ENCODE data around the gene TOLLIP.

TOLLIP gene

DNA sequence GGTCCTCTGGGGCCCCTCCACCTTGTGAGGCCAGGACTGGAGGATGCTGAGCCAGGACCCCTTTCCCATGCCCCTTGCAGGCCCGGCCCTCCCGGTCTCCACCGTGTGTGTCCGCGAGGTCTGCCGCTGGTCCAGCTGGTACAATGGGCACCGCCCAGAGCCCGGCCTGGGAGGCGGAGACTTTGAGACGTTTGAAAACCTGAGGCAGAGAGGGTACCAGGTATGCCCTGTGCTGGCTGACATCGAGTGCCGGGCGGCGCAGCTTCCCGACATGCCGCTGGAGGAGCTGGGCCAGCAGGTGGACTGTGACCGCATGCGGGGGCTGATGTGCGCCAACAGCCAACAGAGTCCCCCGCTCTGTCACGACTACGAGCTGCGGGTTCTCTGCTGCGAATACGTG is 68.7 kb downstream of the TOLLIP start:
- FAIRE-seq = no peak

- no peak for FAIRE-seq
Observed at GRCh38 chr11:1239596-1240205, 69.7 kb downstream of the TOLLIP start.

DNA sequence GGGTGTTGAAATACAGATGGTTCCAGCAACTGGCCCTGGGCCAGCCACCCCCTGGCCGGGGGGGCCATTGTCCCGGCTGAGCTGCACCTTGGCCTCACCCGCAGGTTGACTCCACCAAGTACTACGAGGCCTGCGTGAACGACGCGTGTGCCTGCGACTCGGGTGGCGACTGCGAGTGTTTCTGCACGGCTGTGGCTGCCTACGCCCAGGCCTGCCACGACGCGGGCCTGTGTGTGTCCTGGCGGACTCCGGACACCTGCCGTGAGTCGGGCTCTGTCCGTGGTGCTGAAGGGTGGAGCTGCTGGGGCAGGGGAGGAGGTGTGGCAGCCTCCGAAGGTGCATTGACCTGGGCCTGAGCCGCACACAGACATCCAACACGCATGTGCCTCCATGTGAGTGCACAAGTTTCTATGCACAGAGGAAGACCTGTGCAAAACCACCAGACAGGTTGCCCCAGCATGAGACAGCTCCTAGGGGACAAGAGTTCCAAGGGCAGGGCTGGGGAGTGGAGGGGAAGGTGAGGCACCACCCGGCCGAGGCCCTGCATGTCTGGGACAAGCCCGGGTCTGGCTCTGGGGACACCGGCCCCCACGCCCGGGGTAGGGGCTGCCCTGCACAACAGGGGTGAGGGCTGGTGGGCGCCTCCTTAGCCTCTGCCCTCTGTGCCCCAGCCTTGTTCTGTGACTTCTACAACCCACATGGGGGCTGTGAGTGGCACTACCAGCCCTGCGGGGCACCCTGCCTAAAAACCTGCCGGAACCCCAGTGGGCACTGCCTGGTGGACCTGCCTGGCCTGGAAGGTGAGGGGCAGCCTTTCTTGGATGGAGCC is 70.5 kb downstream of the TOLLIP start:
- no peak for FAIRE-seq

- no peak for FAIRE-seq
Observed at GRCh38 chr11:1237851-1238250, 71.6 kb downstream of the TOLLIP start.

GRCh38 chr11:1237128-1237580 is 72.3 kb downstream of the TOLLIP start:
- no peak for FAIRE-seq

- no peak for FAIRE-seq
Observed at GRCh38 chr11:1236316-1237127, 72.9 kb downstream of the TOLLIP start.

DNA sequence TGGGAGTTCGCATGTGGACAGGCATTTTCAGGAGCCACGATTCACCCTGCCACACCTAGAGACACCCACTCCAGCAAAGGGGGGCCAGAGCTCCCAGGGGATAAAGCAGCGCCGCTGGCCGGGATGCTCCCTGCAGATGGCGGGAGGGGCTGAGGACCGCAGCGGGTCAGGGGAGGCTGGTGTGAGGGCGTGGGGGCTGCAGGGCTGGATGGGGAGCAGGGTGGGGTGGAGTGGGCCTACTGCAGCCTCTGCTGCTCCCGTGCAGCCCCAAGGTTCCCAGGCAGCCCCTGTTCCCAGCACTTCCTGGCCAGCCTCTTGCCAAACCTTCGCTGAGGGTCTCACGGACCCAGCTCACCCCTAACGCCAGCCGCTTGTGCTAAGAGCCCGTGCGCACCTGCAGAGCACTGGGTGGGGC is 73.5 kb downstream of the TOLLIP start:
- no peak for FAIRE-seq

- FAIRE-seq = no peak
Observed at GRCh38 chr11:1235306-1235900, 74.0 kb downstream of the TOLLIP start.

DNA sequence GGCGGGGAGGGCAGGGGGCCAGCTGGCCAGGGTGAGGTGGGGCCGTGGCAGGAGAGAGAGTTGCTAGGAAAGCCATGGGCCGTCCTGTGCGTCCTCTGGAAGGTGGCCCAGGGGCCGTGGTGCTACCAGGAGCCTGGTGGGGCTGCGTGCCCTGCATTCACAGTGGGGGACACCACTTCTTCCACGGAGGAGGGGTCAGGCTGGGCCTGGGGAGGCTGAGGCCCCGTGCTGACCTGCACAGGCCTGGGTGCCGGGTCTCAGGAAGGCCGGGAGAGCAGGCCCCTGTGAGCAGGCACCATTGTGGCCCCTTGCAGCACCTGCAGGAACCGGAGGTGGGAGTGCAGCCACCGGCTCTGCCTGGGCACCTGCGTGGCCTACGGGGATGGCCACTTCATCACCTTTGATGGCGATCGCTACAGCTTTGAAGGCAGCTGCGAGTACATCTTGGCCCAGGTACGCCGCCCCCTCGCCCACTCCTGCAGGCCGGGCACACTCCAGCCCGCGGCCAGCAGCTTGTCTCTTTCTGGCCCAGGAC is 74.6 kb downstream of the TOLLIP start:
- no peak for FAIRE-seq

- FAIRE-seq = no peak
Observed at GRCh38 chr11:1234054-1234720, 75.2 kb downstream of the TOLLIP start.

GRCh38 chr11:1233351-1234053 is 75.9 kb downstream of the TOLLIP start:
- no peak for FAIRE-seq

DNA sequence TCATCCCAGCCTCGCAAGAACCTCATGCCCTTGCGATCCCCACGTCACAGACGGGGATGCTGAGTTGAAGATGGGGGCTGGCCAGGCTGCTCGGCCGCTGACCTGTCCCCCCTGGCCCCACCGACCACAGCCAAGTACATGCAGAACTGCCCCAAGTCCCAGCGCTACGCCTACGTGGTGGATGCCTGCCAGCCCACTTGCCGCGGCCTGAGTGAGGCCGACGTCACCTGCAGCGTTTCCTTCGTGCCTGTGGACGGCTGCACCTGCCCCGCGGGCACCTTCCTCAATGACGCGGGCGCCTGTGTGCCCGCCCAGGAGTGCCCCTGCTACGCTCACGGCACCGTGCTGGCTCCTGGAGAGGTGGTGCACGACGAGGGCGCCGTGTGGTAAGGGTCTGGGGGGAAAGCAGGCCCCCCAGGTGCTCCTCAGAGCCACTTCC is 76.5 kb downstream of the TOLLIP start:
- FAIRE-seq = no peak

DNA sequence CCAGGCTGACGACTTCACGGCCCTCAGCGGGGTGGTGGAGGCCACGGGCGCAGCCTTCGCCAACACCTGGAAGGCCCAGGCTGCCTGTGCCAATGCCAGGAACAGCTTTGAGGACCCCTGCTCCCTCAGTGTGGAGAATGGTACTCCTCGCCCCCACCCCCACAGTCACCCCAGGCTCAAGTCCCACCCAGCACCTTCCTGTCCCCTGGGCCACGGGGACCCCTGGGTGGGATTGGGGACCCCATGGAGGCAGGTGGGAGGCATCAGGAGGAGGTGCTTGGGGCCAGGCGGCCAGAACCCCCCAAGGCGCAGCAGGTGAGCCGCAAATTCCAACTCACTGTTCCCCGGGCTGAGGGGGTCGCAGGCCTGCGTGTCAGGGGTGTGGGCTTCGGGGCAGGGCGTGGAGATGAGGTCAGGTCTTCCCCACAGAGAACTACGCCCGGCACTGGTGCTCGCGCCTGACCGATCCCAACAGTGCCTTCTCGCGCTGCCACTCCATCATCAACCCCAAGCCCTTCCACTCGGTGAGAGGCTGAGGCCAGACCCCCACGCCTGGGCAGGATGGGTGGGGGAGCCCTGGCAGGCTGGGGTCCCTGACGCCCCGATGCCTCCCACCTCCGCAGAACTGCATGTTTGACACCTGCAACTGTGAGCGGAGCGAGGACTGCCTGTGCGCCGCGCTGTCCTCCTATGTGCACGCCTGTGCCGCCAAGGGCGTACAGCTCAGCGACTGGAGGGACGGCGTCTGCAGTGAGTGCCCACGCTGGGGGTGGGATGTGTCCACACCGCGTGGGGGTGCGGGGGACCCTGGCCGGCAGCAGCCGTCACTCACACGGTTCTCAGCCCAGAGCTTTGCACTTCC is 77.2 kb downstream of the TOLLIP start:
- FAIRE-seq = no peak

- no peak for FAIRE-seq
Observed at GRCh38 chr11:1231396-1232020, 77.9 kb downstream of the TOLLIP start.

DNA sequence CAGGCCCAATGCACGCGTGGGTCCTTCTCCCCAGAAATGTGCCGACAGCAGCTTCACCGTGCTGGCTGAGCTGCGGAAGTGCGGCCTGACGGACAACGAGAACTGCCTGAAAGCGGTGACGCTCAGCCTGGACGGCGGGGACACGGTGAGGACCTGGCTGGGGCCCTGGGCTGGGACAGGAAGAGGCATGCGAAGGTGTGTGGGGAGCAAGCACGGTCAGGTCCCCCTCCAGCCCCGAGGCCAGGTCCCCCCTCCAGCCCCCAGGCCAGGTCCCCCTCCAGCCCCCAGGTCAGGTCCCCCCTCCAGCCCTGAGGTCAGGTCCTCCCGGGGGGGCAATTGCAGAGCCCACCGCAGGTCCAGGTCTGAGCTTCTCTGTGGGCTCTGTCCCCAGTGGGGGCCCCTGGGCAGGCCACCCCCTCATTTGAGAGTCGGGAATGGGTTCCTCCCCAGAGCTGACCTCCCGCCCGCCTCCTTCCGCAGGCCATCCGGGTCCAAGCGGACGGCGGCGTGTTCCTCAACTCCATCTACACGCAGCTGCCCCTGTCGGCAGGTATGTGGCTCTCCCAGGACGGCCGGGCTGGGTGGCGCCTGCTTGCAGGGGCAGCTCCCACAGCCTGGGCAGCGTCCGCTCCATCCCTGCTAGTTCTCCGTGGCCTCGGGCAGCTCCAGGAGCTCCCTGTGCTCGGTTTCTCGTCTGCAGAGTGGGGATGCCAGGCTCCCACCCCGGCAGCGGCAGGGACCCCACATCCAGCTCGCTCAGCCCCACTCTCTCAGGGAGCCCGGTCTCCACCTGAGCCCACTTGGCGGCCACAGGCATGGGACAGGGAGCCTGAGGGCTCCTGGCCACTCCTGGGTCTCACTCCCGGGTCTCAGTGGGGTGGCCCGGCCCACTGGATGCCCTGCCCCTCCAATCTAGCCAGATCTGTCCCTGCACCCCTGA is 78.7 kb downstream of the TOLLIP start:
- no peak for FAIRE-seq

- FAIRE-seq = no peak
Observed at GRCh38 chr11:1230121-1230455, 79.3 kb downstream of the TOLLIP start.

DNA sequence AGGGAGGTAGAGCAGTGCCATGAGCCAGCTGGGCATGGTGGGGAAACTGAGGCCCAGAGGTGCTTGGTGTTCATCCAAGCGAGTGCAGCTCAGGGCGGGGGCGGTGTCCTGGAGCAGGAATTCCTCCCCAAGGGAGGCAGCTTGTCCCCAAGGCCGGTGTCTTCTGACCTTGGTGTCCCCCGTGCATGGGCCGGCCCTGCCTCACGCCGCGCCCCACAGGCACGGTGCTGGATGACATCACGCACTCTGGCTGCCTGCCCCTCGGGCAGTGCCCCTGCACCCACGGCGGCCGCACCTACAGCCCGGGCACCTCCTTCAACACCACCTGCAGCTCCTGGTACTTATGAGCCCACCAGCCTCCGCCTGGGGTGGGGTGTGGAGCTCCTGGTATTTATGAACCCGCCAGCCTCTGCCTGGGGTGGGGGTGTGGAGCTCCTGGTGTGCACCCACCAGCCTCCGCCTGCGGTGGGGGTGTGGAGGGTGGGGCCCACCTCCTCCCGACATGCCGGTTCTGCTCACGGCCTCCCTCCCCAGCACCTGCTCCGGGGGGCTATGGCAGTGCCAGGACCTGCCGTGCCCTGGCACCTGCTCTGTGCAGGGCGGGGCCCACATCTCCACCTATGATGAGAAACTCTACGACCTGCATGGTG is 79.8 kb downstream of the TOLLIP start:
- no peak for FAIRE-seq

DNA sequence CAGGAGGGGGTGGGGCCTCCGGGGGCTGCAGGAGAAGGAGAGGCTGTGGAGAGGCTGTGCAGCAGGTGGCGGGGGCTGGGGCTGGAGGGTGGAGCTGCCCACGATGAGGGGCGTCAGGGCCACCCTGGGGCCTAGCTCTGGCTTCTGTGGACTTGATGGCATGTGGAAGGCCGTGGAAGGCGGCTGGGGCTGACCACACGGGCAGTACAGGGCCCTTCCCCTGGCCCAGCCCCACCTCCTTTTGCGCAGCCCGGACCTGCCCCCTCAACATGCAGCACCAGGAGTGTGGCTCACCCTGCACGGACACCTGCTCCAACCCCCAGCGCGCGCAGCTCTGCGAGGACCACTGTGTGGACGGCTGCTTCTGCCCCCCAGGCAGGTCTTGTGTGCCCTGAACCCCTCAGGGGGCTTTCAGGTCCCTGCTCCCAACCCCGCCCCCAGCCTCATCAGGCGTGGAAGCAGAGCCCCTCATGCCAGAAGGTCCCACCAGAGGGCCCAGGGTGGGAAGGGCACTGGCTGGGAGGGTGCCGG is 80.4 kb downstream of the TOLLIP start:
- no peak for FAIRE-seq
